Activated T-cell treated with anti-CD3 and anti-CD28 coated beads, Interleukin-2, amount 50 U/mL, for 4 hours (primary cell): ENCODE data around the gene LAMA5. TPM values are rescaled to one million over a fixed set of nuclear protein-coding genes. Genes with fewer than 3 reads are reported as not detected.

Experiments used
- ATAC-seq, 2 donors: fragments of 200-7000 bp; cut with Tn5 transposase; one replicate each; pipeline ENCODE4 v1.10.0; 2021
- DNase-seq: peaks from one replicate; pipeline ENCODE4 v3.0.0-alpha.2; 2020
- H3K27me3 Mint-ChIP-seq: one replicate; pipeline ENCODE4 v1.8.0; 2021; ENCODE audit warnings: low read depth, mixed read lengths
- H3K36me3 Mint-ChIP-seq: one replicate; pipeline ENCODE4 v1.8.0; 2022; ENCODE audit warnings: mixed read lengths; ENCODE audit not compliant: insufficient read depth
- H3K4me1 Mint-ChIP-seq: one replicate; pipeline ENCODE4 v1.8.0; 2021; ENCODE audit warnings: low read depth, mixed read lengths
- H3K4me3 Mint-ChIP-seq: one replicate; pipeline ENCODE4 v1.8.0; 2021; ENCODE audit warnings: mild to moderate bottlenecking, moderate library complexity, mixed read lengths
- H3K9me3 Mint-ChIP-seq: one replicate; pipeline ENCODE4 v1.8.0; 2021; ENCODE audit warnings: mixed read lengths
- total RNA-seq, 3 donors: library from RNA; stranded (reverse); gene quantifications; one replicate each; pipeline ENCODE4 v1.2.1, GENCODE V29; 2021

Gene LAMA5
- total RNA-seq, 3 donors from 2014 or later: 0.82 to 1.0 (median 0.84) TPM

DNA sequence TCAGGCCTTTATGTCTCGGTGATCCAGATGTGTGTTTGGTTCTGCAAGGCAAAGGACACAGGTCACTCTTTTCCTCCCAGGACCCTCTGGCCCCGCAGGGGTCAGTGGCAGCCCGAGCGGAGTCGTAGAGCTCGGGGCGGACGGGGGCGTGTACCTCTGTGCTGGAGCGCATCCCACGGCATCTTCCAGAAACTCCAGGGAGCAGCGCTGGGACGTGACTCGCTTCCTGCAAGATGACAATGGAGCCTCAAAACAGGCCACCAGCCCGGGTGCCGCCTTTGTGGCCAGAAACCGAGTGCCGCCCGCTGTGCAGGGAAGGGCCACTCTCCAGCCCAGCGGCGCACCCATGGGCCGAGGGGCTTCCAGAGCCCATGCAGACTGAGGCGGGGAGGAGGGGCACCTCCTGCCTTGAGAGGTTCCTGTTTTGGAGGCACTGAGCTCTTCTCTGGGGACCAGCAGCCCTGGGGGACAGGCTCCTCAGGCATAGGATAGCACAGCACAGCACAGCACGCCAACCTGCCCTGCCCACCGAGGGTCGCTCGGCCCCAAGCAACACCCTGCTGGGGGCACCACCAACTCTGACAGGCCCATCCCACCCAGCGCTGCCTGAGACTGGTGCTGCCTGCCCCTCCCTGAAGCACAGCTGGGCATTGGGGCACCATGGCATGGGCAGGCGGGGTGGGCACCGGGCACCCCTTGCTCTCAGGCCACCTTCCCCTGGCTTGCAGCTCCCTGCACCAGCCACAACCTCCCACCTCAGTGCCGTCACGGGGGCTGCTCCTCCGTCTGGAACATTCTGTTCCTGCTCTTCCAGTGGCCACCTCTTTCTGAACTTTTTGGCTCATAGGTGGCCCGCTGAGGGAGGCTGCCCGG is 29.5 kb upstream of the LAMA5 start:
- ATAC-seq (no peak), DNase-seq (no peak)
- H3K36me3 Mint-ChIP-seq: peaks cover 4% of the 10 kb centered on the region
- no peak overlapping the region for H3K4me3 Mint-ChIP-seq
- H3K27me3 Mint-ChIP-seq: no peaks in the 10 kb centered on the region
- H3K4me1 Mint-ChIP-seq: no peaks in the 10 kb centered on the region
- no peaks in the 10 kb centered on the region for H3K9me3 Mint-ChIP-seq

DNA sequence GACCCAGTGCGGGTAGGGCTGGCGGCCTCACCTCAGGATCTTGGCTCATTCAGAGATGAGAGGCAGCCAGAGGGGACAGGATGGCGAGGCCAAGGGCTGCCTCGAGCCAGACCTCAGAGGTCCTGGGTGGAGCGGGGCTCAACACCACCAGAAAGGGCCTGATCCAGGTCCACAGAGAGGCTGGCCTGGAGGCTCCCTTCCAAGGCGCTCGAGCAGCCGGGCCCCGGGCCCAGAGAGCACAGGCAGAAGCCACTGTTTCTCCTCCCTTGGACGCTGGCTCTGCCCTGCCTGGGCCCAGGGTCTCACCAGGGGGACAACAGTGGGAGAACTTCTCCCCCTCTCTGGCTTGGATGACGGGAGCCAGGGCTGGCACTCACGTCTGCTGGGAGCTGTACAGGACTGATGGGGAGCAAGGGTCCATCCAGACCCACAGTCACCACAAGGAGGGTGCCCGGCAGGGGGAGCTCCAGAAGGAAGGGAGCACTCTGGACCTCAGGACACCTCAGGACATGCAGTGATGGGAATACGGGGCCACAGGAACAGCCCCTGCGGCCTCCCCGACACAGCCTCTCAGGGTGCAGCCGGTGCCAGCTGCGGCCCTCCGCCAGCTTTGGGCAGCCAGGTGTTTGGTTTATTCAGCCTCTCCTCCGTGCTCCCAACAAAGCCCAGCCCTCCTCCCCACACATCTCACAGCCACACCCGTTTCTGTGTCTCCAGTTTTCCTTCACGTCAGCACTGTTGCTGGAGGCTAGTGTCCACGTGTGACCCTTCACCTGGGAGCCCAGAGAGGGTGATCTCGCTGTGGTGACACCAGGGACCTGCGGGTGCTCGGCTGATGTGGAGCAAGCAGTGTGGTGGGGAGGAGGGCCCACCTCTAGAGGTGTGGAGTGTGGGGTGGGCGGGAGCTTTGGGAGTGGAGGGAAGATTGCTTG is 28.5 kb upstream of the LAMA5 start:
- ATAC-seq (no peak), DNase-seq (no peak)
- H3K4me3 Mint-ChIP-seq: no peak overlapping the region
- H3K27me3 Mint-ChIP-seq: no peaks in the 10 kb centered on the region
- H3K9me3 Mint-ChIP-seq: no peaks in the 10 kb centered on the region
- H3K4me1 Mint-ChIP-seq: no peaks in the 10 kb centered on the region
- peaks cover 5% of the 10 kb centered on the region for H3K36me3 Mint-ChIP-seq

DNA sequence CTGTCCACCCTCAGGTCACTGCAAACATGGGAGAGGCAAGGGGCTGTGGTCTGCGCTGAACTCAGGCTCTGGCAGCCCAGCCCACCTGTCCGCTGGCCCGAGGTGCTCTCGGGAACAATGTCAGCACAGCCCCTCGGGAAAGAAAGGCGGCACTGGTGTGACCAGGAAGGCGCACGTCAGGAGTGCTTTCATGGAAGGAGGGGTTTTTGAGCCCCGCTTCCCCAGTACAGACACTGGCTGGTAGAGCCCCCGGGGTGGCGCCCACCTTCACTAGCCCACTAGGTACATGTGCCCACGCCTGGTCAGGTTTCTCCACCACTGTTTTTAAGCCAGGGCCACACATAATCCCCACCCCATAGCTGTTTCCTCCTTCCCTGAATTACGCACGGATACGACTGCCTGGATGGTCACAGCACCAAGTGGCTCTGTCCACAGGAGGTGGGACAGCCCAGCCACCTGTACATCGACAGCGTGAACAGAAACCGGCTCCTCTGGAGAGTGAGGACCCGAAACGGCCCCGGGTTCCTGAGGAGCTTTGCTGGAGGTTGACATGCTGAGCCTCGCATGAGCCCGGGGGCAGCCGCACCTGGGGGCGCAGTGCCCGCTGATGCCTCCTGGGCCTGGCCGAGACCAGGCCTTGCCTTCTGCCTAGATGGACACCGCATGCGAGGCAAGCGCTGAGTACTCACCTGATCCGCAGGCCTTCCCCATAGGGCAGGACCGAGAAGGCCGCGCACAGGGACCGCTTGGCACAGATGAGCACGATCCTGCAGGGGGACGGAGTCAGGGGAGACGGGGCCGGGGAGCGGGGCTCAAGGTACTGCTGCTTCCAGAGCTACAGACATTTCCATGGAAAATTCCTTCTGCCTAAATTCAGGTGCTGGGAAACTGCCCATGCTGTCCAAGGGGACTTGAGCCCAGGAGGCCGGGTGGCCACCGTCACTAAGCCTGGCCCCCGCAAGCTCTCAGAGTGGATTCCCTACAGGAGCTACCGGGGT is 27.4 kb upstream of the LAMA5 start:
- ATAC-seq (no peak), DNase-seq (no peak)
- H3K9me3 Mint-ChIP-seq: no peaks in the 10 kb centered on the region
- peaks cover 12% of the 10 kb centered on the region for H3K36me3 Mint-ChIP-seq
- no peak overlapping the region for H3K4me3 Mint-ChIP-seq
- peaks cover 5% of the 10 kb centered on the region for H3K4me1 Mint-ChIP-seq
- no peaks in the 10 kb centered on the region for H3K27me3 Mint-ChIP-seq

DNA sequence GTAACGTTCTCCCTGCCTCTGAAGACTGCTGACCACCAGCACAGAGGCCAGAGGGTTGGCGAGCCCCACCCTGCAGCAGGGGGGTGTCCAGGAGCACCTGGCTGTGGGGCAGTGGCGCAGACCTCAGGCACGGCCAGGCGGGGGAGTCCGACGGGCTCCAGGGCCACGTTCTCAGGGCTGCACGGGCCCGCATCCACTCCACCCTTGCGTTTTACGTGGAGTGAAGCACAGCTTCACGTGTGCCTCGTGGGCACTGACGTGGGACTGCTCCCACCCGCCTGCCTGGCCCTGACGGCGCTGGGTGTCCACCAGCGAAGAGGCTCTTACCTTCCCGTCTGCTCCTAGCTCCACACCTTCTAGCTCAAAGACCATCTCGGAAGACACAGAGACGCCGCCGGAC is 26.7 kb upstream of the LAMA5 start:
- H3K27me3 Mint-ChIP-seq: no peaks in the 10 kb centered on the region
- ATAC-seq: no peak
- peaks cover 17% of the 10 kb centered on the region for H3K36me3 Mint-ChIP-seq
- H3K4me1 Mint-ChIP-seq: peaks cover 10% of the 10 kb centered on the region
- DNase-seq: no peak
- no peaks in the 10 kb centered on the region for H3K9me3 Mint-ChIP-seq
- no peak overlapping the region for H3K4me3 Mint-ChIP-seq

DNA sequence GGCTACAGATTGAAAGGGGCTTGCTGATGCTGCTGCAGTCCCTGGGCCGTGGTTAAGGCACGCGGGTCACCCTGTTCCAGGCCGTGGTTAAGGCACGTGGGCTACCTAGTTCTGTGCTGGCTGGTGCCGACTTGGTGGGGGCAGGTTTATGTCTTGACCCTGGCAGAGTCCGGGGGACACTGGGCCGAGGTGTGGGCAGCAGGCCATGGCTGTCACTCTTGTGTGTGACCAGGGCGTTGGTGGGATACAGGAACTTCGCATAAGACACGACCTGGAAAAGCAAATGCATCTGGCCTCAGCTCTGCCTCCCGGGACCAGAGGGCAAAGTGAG is 26.2 kb upstream of the LAMA5 start:
- ATAC-seq (no peak), DNase-seq (no peak)
- Mint-ChIP-seq H3K27me3 (no peaks in the 10 kb centered on the region), H3K4me3 (no peak overlapping the region), H3K36me3 (peaks cover 22% of the 10 kb centered on the region), H3K4me1 (peaks cover 15% of the 10 kb centered on the region), H3K9me3 (no peaks in the 10 kb centered on the region)

DNA sequence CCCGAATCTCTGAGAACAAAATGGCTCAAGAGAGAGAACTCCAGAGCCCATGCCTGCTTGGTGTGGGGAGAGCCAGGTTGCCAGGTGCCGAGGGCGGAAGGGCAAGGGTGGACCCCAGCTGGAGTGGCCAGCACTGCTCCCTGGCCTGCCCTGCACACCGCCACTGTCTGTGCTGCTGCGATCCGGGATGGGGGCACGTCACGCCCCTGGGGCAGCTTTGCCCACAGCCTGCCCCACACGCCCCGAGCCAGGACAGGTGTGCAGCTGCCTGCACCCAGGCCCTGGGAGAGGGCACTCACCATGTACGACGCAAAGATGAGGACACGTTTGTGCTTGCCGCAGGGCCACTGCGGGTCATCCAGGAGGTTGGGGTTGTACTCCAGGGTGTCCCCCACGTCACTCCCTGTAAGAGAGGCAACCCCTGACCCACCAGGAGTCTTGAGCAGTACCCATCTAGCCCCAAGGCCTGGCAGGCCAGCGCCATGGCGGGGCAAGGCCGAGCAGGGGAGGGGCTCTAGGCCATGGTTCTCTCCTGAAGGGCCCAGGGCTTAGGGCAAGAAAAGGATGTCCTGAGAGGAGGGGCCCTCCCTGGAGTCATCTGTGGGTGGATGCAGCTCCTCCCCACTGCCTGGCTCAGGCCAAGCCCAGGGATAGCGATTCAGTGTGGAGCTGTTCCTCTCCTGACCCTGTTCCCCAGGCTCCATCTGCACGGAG is 25.7 kb upstream of the LAMA5 start:
- Mint-ChIP-seq H3K9me3 (no peaks in the 10 kb centered on the region), H3K36me3 (peaks cover 28% of the 10 kb centered on the region), H3K4me1 (peaks cover 20% of the 10 kb centered on the region), H3K27me3 (no peaks in the 10 kb centered on the region), H3K4me3 (no peak overlapping the region)
- no peak for ATAC-seq
- no peak for DNase-seq

DNA sequence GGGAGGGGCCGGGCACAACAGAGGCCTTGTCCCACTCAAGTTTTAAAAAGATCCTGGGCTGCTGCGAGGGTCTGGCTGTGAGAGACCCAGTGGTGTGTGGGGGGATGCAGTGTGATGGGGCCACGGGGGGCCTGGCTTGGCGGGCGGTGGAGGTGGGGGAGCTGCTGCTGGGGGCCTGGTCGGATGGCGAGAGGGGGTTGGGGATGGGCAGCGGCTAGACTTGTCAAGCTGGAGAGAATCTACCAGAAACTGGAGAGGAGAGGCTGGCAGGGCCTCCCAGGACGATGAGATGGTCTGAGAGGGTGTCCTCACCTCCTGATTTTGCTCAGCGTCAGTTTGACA is 24.9 kb upstream of the LAMA5 start:
- H3K4me1 Mint-ChIP-seq: peaks cover 24% of the 10 kb centered on the region
- H3K36me3 Mint-ChIP-seq: peaks cover 28% of the 10 kb centered on the region
- no peak for DNase-seq
- no peaks in the 10 kb centered on the region for H3K27me3 Mint-ChIP-seq
- ATAC-seq: no peak
- H3K9me3 Mint-ChIP-seq: no peaks in the 10 kb centered on the region
- no peak overlapping the region for H3K4me3 Mint-ChIP-seq

DNA sequence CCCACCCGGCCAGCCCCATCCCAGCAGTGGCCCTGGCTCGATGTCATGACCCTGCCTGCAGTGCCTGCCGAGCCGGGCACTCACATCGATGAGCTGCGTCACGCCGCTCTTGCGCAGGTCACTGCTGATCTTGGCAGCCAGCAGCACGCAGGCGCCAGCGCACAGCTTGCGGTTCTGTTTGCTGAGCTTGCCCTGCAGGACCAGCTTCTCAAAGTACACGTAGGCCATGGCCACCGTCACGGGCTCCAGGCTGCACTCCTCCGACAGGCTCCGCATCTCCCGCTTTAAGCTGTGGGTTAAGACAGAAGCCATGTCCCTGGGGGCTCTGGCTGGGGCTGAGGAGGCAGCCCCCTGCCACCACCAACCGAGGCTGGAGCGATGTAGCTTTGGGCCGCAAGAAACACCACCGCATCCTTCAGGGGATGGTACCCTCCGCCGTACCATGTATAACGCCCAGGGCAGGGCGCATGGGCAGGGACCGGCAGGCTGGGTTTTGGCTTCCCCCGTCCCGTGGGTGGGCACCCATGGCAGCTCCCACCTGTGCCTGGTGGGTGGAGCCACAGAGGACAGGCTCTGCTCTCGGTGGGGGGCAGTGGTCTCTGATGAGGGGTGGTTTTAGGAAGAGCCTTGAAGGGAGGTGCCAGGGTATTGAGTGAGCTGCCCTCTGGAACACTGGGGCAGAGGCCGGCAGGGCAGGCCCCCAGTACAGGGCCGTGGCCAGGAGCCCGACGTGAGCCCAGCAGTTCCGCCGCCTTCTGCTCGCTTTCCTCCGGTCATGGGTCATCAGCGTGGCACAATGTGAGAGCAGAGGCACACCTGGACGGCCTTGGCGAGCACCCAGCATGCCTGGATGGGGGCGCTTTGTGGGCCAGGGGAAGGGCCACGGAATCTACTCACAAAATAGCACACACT is 24.3 kb upstream of the LAMA5 start:
- no peak overlapping the region for H3K4me3 Mint-ChIP-seq
- no peaks in the 10 kb centered on the region for H3K27me3 Mint-ChIP-seq
- DNase-seq: no peak
- H3K4me1 Mint-ChIP-seq: peaks cover 24% of the 10 kb centered on the region
- no peak for ATAC-seq
- H3K36me3 Mint-ChIP-seq: peaks cover 28% of the 10 kb centered on the region
- H3K9me3 Mint-ChIP-seq: no peaks in the 10 kb centered on the region

DNA sequence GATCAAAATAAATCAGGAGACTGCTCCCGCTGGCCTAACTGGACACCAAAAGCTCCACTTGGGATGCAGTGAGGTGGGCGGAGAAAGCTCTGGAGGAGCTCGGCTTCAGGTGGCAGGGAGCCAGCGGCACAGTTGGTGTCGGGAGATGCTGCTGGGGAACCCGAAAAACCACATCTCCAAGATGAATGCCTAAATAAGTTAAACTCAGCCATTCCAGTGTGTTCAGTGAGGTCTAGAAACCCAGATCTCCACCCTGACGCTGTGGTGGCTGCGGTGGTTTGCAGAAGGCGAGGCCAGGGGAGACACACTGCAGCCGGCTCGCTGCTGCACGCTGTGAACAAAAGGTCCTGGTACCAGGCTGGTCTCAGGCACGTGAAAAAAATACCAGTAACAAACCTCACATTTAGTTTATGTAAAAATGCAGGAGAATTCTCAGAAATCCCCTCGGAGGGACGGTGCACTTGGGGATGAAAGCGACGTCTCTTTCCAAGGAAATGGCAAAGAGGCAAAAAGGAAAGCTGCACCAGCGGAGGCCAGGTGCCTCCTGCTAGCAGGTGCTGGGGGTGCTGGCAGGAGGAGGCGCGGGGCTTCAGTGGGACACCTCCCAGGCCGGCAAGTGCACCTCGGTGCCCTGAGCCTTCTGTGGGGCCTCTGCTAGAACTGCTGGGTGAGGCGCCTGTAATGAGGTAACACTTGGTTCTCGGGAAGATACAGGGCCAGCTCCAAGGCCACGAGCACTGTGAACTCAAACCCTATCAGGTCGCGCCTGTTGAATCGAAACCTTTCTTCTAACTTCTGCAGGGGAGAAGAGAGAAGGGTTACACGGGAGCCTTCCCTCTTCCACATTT is 23.4 kb upstream of the LAMA5 start:
- Mint-ChIP-seq H3K9me3 (no peaks in the 10 kb centered on the region), H3K27me3 (no peaks in the 10 kb centered on the region), H3K4me1 (peaks cover 29% of the 10 kb centered on the region), H3K36me3 (peaks cover 28% of the 10 kb centered on the region), H3K4me3 (no peak overlapping the region)
- DNase-seq: no peak
- no peak for ATAC-seq

DNA sequence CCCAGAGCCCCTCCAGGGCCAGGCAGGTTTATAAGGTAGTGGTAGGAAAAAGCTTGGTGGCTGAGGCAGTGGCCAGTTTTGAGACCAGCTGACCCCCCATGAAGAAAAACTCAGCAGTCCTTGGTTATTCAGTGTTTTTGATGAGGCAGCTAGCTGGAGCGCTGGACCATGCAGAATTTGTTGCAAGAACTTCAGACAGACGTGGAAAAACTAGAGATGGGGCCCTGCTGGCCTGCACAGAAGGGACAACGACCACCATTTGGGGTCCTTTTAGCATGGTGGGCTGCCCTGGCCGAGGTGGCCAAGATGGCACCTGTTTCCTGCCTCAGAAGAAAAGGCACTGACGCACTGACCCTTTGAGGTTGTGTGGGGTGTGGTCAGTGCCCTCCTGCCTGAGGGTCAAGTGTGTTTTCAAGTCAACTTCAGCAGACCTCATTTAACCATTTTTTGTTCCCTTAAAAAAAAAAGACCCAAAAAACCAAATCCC is 22.5 kb upstream of the LAMA5 start:
- peaks cover 28% of the 10 kb centered on the region for H3K36me3 Mint-ChIP-seq
- no peaks in the 10 kb centered on the region for H3K27me3 Mint-ChIP-seq
- H3K4me1 Mint-ChIP-seq: peaks cover 36% of the 10 kb centered on the region
- no peak overlapping the region for H3K4me3 Mint-ChIP-seq
- no peaks in the 10 kb centered on the region for H3K9me3 Mint-ChIP-seq
- no peak for DNase-seq
- ATAC-seq: no peak

DNA sequence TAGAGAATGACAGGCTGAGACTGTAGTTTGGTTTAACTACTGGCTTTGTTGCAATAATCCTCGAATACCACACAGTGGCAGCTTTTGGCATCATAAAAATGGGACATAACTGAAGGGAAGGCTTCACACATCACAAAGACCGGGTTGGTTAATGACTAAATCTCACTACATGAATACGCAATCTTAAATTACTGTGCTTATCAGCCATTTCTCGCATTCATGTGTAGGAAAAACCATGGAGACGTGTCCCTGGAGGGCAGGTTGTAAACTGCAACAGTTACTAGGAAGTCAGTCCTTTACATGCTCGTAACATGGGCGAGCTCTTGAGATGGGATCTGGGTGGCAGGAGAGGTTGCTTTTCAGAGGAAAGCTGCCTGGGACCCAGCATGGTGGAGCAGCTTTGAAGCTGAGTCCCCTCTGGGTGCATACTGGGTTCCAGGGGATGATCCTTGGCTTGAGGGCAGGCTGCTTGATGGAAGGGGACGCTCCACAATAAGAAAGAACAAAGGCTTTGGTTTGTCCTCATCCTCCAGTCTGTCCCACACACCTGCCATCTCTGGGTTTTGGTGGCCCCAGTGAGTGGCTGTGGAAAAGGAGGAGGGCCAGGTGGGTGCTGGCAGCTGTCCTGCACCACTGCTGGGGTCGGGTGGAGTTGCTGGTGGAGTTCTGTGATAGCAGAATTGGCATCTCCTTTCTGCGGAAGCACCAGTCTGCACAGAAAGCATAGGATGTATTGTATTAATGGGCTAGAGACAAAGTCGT is 21.9 kb upstream of the LAMA5 start:
- ATAC-seq (no peak), DNase-seq (no peak)
- Mint-ChIP-seq H3K36me3 (peaks cover 28% of the 10 kb centered on the region), H3K27me3 (no peaks in the 10 kb centered on the region), H3K9me3 (no peaks in the 10 kb centered on the region), H3K4me3 (peak overlapping the region; percentile 93), H3K4me1 (peaks cover 38% of the 10 kb centered on the region)
